Mesendoderm (in vitro differentiated cells): Measurements from ENCODE around the gene LUC7L2.
"Not testable (repeated sequence)": the region's sequence is repeated elsewhere in the genome, so short reads cannot be mapped to it uniquely, and the experiment has no call there.

Source experiments
- DNase-seq: peaks from one replicate; pipeline ENCODE4 v3.0.0; 2013
- H2AK5ac ChIP-seq: 2 replicates; pipeline ENCODE4 v1.6.1; 2013; ENCODE audit warnings: low read length, inconsistent platforms
- H2BK120ac ChIP-seq: 2 replicates; pipeline ENCODE4 v1.6.1; 2013; ENCODE audit warnings: low read depth, mild to moderate bottlenecking, low read length, moderate library complexity, mixed read lengths
- H2BK15ac ChIP-seq: replicated peaks from 2 replicates; pipeline ENCODE4 v1.6.1; 2013; ENCODE audit warnings: low read depth, mild to moderate bottlenecking, moderate library complexity
- H2BK5ac ChIP-seq: 2 replicates; pipeline ENCODE4 v1.6.1; 2013; ENCODE audit warnings: low read length, inconsistent platforms
- H3K18ac ChIP-seq: 2 replicates; pipeline ENCODE4 v1.6.1; 2013; ENCODE audit warnings: mild to moderate bottlenecking, low read length, mixed read lengths
- H3K23ac ChIP-seq: one replicate; pipeline ENCODE4 v1.6.1; 2013; ENCODE audit warnings: low read length
- H3K27ac ChIP-seq: 2 replicates; pipeline ENCODE4 v1.5.1; 2013; ENCODE audit warnings: low read depth, mild to moderate bottlenecking, inconsistent platforms, low read length, moderate library complexity
- H3K27me3 ChIP-seq: 2 replicates; pipeline ENCODE4 v1.6.1; 2013; ENCODE audit warnings: low read length, control low read depth, mild to moderate bottlenecking, inconsistent platforms; ENCODE audit not compliant: insufficient read depth, poor library complexity
- H3K36me3 ChIP-seq: 2 replicates; pipeline ENCODE4 v1.6.1; 2013; ENCODE audit warnings: low read length, inconsistent platforms; ENCODE audit not compliant: control insufficient read depth, insufficient read depth
- H3K4ac ChIP-seq: one replicate; pipeline ENCODE4 v1.6.1; 2013; ENCODE audit warnings: low read depth, mild to moderate bottlenecking, low read length, moderate library complexity
- H3K4me1 ChIP-seq: 2 replicates; pipeline ENCODE4 v1.6.1; 2013; ENCODE audit warnings: low read depth, low read length, inconsistent platforms; ENCODE audit not compliant: control insufficient read depth
- H3K4me2 ChIP-seq: 2 replicates; pipeline ENCODE4 v1.6.1; 2013; ENCODE audit warnings: low read length
- H3K4me3 ChIP-seq: 2 replicates; pipeline ENCODE4 v1.5.1; 2013; ENCODE audit warnings: mild to moderate bottlenecking, low read length
- H3K56ac ChIP-seq: one replicate; pipeline ENCODE4 v1.6.1; 2013; ENCODE audit warnings: low read length
- H3K79me1 ChIP-seq: 2 replicates; pipeline ENCODE4 v1.6.1; 2013; ENCODE audit warnings: low read length, inconsistent platforms
- H3K79me2 ChIP-seq: 2 replicates; pipeline ENCODE4 v1.6.1; 2013; ENCODE audit warnings: mild to moderate bottlenecking, low read length; ENCODE audit not compliant: control insufficient read depth, insufficient read depth
- H3K9ac ChIP-seq: 2 replicates; pipeline ENCODE4 v1.6.1; 2013; ENCODE audit warnings: low read length, inconsistent platforms
- H4K5ac ChIP-seq: one replicate; pipeline ENCODE4 v1.6.1; 2013; ENCODE audit warnings: low read length
- H4K8ac ChIP-seq: one replicate; pipeline ENCODE4 v1.6.1; 2013; ENCODE audit warnings: low read depth, mild to moderate bottlenecking, control low read depth, low read length, moderate library complexity
- WGBS: extraction: QIAGEN DNeasy Blood & Tissue Kit; methylation state at CpG from one replicate; pipeline ENCODE4 v1.1.7; 2013; ENCODE audit warnings: low lambda C conversion rate, missing lambda C conversion rate; ENCODE audit not compliant: insufficient coverage; ENCODE audit errors: extremely low coverage; 5-methylcytosine and 5-hydroxymethylcytosine counted together

LUC7L2 gene

DNA sequence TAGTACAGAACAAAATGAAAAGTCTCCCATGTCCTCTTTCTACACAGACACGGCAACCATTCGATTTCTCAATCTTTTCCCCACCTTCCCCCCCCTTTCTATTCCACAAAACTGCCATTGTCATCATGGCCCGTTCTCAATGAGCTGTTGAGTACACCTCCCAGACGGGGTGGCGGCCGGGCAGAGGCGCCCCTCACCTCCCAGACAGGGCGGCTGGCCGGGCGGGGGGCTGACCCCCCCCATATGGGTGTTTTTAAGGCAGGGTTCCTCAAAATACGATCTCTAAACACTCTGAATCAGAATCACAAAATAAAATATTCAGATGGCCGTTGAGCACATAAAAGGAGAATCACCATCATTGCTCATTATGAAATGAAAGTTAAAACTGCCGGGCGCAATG lies 70.0 kb downstream of the LUC7L2 start:
- H3K4me1 ChIP-seq, H3K56ac ChIP-seq, H2AK5ac ChIP-seq, H2BK120ac ChIP-seq, H3K4me2 ChIP-seq, H2BK15ac ChIP-seq, H3K79me1 ChIP-seq, H4K8ac ChIP-seq, H3K18ac ChIP-seq, H3K36me3 ChIP-seq, H3K23ac ChIP-seq, H3K4me3 ChIP-seq, H3K27ac ChIP-seq, H4K5ac ChIP-seq, H2BK5ac ChIP-seq, H3K79me2 ChIP-seq, DNase-seq, H3K27me3 ChIP-seq, H3K4ac ChIP-seq, H3K9ac ChIP-seq: not testable (repeated sequence)
- no CpG with 5 or more reads among the region's 14 CpGs for WGBS

DNA sequence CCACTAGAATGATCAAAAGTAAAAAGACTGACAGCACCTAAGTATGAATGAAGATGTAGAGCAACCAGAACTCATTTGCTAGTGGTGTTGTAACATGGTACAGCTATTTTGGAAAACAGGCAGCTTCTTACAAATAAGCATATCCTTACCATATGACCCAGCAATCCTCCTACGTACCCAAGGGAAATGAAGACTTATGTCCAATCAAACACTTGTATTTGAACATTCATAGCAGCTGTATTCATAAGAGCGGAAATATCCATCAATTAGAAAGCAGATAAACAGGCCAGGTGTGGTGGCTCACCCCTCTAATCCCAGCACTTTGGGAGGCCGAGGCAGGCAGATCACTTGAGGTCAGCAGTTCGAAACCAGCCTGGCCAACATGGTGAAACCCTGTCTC lies 70.7 kb downstream of the LUC7L2 start:
- Histone ChIP-seq H2AK5ac (no peak overlapping the region), H3K79me2 (no peaks in the 10 kb centered on the region), H4K5ac (no peak overlapping the region), H3K4me2 (no peak overlapping the region), H3K27ac (no peak overlapping the region), H3K36me3 (no peaks in the 10 kb centered on the region), H3K79me1 (no peaks in the 10 kb centered on the region), H3K4me3 (no peak overlapping the region), H4K8ac (no peak overlapping the region), H2BK5ac (no peak overlapping the region), H3K9ac (no peak overlapping the region), H2BK120ac (no peak overlapping the region), H3K18ac (no peak overlapping the region), H3K27me3 (no peaks in the 10 kb centered on the region), H3K4ac (no peak overlapping the region), H3K56ac (no peak overlapping the region), H2BK15ac (no peak overlapping the region), H3K23ac (no peak overlapping the region), H3K4me1 (no peaks in the 10 kb centered on the region)
- no peak for DNase-seq
- WGBS: no CpG with 5 or more reads among the region's 4 CpGs

DNA sequence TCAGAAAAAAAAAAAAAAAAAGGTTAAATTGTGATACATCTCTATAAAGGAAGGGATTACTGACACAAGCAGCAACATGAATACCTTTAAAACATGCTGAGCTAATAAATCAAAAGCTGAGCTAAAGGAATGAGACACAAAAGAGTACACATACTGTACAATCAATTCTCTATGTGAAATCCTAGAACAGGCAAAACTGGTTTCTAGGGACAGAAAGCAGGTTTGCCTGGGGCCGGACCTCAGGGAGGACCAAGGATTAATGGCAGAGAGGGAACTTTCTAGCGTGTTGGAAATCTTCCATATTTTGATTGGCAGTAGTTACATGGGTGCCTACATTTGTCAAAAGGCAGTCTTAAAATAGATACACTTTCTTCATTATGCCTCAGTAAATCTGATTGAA lies 71.3 kb downstream of the LUC7L2 start:
- no peak overlapping the region for H4K5ac ChIP-seq
- no peak overlapping the region for H3K18ac ChIP-seq
- no peak overlapping the region for H2BK5ac ChIP-seq
- no peak overlapping the region for H4K8ac ChIP-seq
- H3K4me2 ChIP-seq: no peak overlapping the region
- H3K79me1 ChIP-seq: no peaks in the 10 kb centered on the region
- no peaks in the 10 kb centered on the region for H3K79me2 ChIP-seq
- no peak for DNase-seq
- H3K56ac ChIP-seq: no peak overlapping the region
- no peaks in the 10 kb centered on the region for H3K36me3 ChIP-seq
- H3K27me3 ChIP-seq: no peaks in the 10 kb centered on the region
- H3K23ac ChIP-seq: no peak overlapping the region
- H2BK120ac ChIP-seq: no peak overlapping the region
- H3K27ac ChIP-seq: no peak overlapping the region
- H2AK5ac ChIP-seq: no peak overlapping the region
- no peak overlapping the region for H2BK15ac ChIP-seq
- H3K4me1 ChIP-seq: no peaks in the 10 kb centered on the region
- no peak overlapping the region for H3K9ac ChIP-seq
- no CpG with 5 or more reads among the region's 2 CpGs for WGBS
- no peak overlapping the region for H3K4me3 ChIP-seq
- no peak overlapping the region for H3K4ac ChIP-seq

DNA sequence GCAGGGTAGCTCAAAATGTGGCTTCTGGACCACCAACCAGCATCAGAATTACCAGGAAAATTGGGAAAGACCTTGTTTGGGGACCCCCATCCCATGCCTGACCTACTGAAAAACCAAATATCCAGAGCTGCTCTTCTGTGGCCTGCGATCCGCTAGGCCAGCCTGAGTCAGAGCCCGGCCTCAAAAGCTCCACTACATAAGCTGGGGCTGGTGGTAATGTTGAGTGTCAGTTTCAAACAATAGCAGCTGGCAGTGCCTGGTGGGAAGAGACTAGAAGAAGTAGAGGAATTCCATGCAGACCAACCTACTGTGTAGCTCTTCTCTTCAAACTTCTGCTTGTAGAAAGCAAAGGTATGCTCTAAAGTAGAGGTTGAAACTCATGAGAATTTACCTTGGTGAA lies 71.8 kb downstream of the LUC7L2 start:
- Histone ChIP-seq H3K27ac (no peak overlapping the region), H4K5ac (no peak overlapping the region)

DNA sequence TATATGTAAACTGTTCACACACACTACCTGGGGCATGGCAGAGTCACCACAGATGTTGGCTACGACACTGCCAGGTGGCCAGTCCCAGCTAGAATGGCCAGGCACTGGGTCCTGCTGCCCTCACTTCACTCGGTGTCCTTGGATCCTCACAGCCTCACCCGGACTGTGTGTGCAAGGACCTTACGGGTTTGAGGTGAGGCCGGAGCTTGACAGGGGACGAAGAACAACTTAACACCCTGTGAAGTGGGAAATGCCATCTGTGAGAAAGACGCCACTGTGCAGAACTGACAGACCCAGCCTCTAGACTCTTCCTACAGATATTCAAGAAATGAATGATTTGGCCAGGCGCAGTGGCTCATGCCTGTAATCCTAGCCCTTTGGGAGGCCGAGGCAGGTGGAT lies 77.1 kb downstream of the LUC7L2 start:
- H4K5ac ChIP-seq: no peak overlapping the region
- no peak overlapping the region for H3K18ac ChIP-seq
- H3K4me3 ChIP-seq: no peak overlapping the region
- H2BK5ac ChIP-seq: no peak overlapping the region
- H3K23ac ChIP-seq: no peak overlapping the region
- no peak overlapping the region for H3K4me2 ChIP-seq
- H2AK5ac ChIP-seq: no peak overlapping the region
- no peak overlapping the region for H2BK120ac ChIP-seq
- no peaks in the 10 kb centered on the region for H3K27me3 ChIP-seq
- H3K36me3 ChIP-seq: no peaks in the 10 kb centered on the region
- H3K79me2 ChIP-seq: no peaks in the 10 kb centered on the region
- no peak for DNase-seq
- WGBS: no CpG with 5 or more reads among the region's 9 CpGs
- H3K27ac ChIP-seq: no peak overlapping the region
- H3K56ac ChIP-seq: no peak overlapping the region
- H3K4me1 ChIP-seq: no peaks in the 10 kb centered on the region
- H4K8ac ChIP-seq: no peak overlapping the region
- H3K79me1 ChIP-seq: no peaks in the 10 kb centered on the region
- no peak overlapping the region for H2BK15ac ChIP-seq
- H3K9ac ChIP-seq: no peak overlapping the region
- H3K4ac ChIP-seq: no peak overlapping the region

More for the DNA sequence above, 71.8 kb downstream of the LUC7L2 start:
- H3K4ac ChIP-seq: no peak overlapping the region
- no peaks in the 10 kb centered on the region for H3K79me1 ChIP-seq
- H2BK15ac ChIP-seq: no peak overlapping the region
- H3K4me1 ChIP-seq: no peaks in the 10 kb centered on the region
- H2AK5ac ChIP-seq: no peak overlapping the region
- H3K79me2 ChIP-seq: no peaks in the 10 kb centered on the region
- H3K23ac ChIP-seq: no peak overlapping the region
- no peak overlapping the region for H2BK120ac ChIP-seq
- no peak overlapping the region for H3K4me3 ChIP-seq
- H3K27me3 ChIP-seq: no peaks in the 10 kb centered on the region
- no peak overlapping the region for H3K9ac ChIP-seq
- H2BK5ac ChIP-seq: no peak overlapping the region
- no peak overlapping the region for H3K18ac ChIP-seq
- WGBS: no CpG with 5 or more reads among the region's 3 CpGs
- no peaks in the 10 kb centered on the region for H3K36me3 ChIP-seq
- DNase-seq: no peak
- H4K8ac ChIP-seq: no peak overlapping the region
- H3K4me2 ChIP-seq: no peak overlapping the region
- H3K56ac ChIP-seq: no peak overlapping the region

DNA sequence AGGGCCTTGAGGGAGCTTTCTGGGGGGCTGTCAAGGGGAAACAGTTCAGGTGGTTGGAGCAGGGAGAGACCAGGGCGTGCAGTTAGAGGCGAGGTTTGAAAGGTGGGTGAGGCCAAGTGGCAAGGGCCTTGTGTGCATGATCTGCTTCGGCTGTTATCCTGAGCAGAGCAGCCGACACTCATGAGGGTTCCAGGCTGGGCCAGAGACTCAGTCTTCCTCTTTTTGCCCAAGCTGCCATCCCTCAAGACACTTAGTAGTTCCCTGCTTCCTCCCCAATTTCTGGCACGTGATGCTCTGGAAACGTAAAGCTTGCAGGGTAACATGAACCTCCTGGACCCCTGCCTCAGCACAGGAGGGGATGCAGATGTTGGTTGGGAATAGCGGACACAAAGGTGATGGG lies 79.7 kb downstream of the LUC7L2 start:
- Histone ChIP-seq H3K79me1 (no peaks in the 10 kb centered on the region), H4K5ac (no peak overlapping the region), H2BK15ac (no peak overlapping the region), H3K9ac (no peak overlapping the region), H3K27ac (no peak overlapping the region), H3K23ac (no peak overlapping the region), H3K18ac (no peak overlapping the region), H3K56ac (no peak overlapping the region), H3K4me1 (no peaks in the 10 kb centered on the region), H4K8ac (no peak overlapping the region), H3K36me3 (no peaks in the 10 kb centered on the region), H2BK5ac (no peak overlapping the region), H2AK5ac (no peak overlapping the region), H3K4ac (no peak overlapping the region), H3K79me2 (no peaks in the 10 kb centered on the region), H2BK120ac (no peak overlapping the region), H3K4me2 (no peak overlapping the region), H3K27me3 (no peaks in the 10 kb centered on the region), H3K4me3 (no peak overlapping the region)
- no peak for DNase-seq
- no CpG with 5 or more reads among the region's 7 CpGs for WGBS
